HepG2 (cell line): ENCODE measurements around the gene PAXX. TPM values are rescaled to one million over a fixed set of nuclear protein-coding genes. Genes with fewer than 3 reads are reported as not detected.

Experiments
- CENPBD1 ChIP-seq: sonication (generic); formaldehyde crosslinking; IDR thresholded peaks from 2 replicates; pipeline ENCODE4 v1.8.0; 2022; ENCODE audit warnings: missing genetic modification reagents, low read depth, mild to moderate bottlenecking, borderline replicate concordance
- HINFP ChIP-seq: sonication (generic); formaldehyde crosslinking; IDR thresholded peaks from 2 replicates; pipeline ENCODE4 v1.4.0; 2020; ENCODE audit warnings: low read depth, mild to moderate bottlenecking, missing genetic modification reagents
- MAF1 ChIP-seq: sonication (generic); formaldehyde crosslinking; IDR thresholded peaks from 2 replicates; pipeline ENCODE4 v1.5.0; 2020; ENCODE audit warnings: missing genetic modification reagents, borderline replicate concordance
- NFYC ChIP-seq: IDR thresholded peaks from 2 replicates; pipeline ENCODE4 v1.6.1; 2016; ENCODE audit warnings: missing genetic modification reagents, missing compliant biosample characterization
- PCBP2 ChIP-seq: fragments of 200-400 bp; formaldehyde crosslinking; optimal IDR thresholded peaks from 2 replicates; pipeline ENCODE3; 2018; ENCODE audit warnings: low read length, low read depth; ENCODE audit not compliant: poor library complexity, severe bottlenecking
- TSC22D2 ChIP-seq: sonication (generic); formaldehyde crosslinking; IDR thresholded peaks from 2 replicates; pipeline ENCODE4 v1.5.1; 2020; ENCODE audit warnings: missing genetic modification reagents, mild to moderate bottlenecking, borderline replicate concordance
- ZBTB39 ChIP-seq: sonication (generic); formaldehyde crosslinking; IDR thresholded peaks from 2 replicates; pipeline ENCODE4 v1.5.0; 2020; ENCODE audit warnings: missing genetic modification reagents
- ZNF160 ChIP-seq: sonication (generic); formaldehyde crosslinking; IDR thresholded peaks from 2 replicates; pipeline ENCODE4 v1.8.0; 2022; ENCODE audit warnings: mild to moderate bottlenecking, inconsistent platforms, missing genetic modification reagents
- ZNF224 ChIP-seq: sonication (generic); formaldehyde crosslinking; IDR thresholded peaks from 2 replicates; pipeline ENCODE4 v1.5.0; 2020; ENCODE audit warnings: mild to moderate bottlenecking, missing genetic modification reagents
- ZNF225 ChIP-seq: sonication (generic); formaldehyde crosslinking; IDR thresholded peaks from 2 replicates; pipeline ENCODE4 v1.4.0; 2020; ENCODE audit warnings: mild to moderate bottlenecking, missing genetic modification reagents
- ZNF44 ChIP-seq: sonication (generic); formaldehyde crosslinking; IDR thresholded peaks from 2 replicates; pipeline ENCODE4 v1.5.1; 2020; ENCODE audit warnings: mild to moderate bottlenecking, missing genetic modification reagents
- ZNF556 ChIP-seq: sonication (generic); formaldehyde crosslinking; IDR thresholded peaks from 2 replicates; pipeline ENCODE4 v1.4.0; 2020; ENCODE audit warnings: mild to moderate bottlenecking, missing genetic modification reagents, borderline replicate concordance
- ZNF629 ChIP-seq: sonication (generic); formaldehyde crosslinking; conservative IDR thresholded peaks from 2 replicates; pipeline ENCODE4 v1.5.0; 2020; ENCODE audit warnings: missing genetic modification reagents
- ZXDC ChIP-seq: sonication (generic); formaldehyde crosslinking; IDR thresholded peaks from 2 replicates; pipeline ENCODE4 v1.5.0; 2020; ENCODE audit warnings: mild to moderate bottlenecking, missing genetic modification reagents
- polyA plus RNA-seq, 8 experiments: library from polyadenylated mRNA; depleted of rRNA in 3 of 8; stranded (reverse) in 7 of 8; unstranded in 1 of 8; fragments of >200 nt; fragmentation: Illumina TruSeq in 4 of 8; extraction: Trizol in 4 of 8; gene quantifications; 2 replicates each; pipeline versions ENCODE4 v1.2.1 to v1.2.3, GENCODE V29; 2011 to 2016; ENCODE audit warnings: low read depth in 4 of 8, missing spikeins in 1 of 8, mixed read lengths in 1 of 8; ENCODE audit not compliant: insufficient read depth in 1 of 8
- total RNA-seq, 5 experiments: library from RNA; depleted of rRNA; stranded (reverse); fragments of >200 nt; fragmentation: Illumina TruSeq; extraction: Trizol; gene quantifications; 2 replicates each; pipeline ENCODE4 v1.2.3, GENCODE V29; 2016; ENCODE audit warnings: low read depth in 1 of 5
- TF ChIP-seq, protein P1 (sequence below): sonication (generic); formaldehyde crosslinking; IDR thresholded peaks from 2 replicates; pipeline ENCODE4 v1.9.0; 2022; ENCODE audit warnings: low read depth, missing genetic modification reagents
- TF ChIP-seq, protein P2 (sequence below): sonication (generic); formaldehyde crosslinking; IDR thresholded peaks from 2 replicates; pipeline ENCODE4 v1.5.0; 2020; ENCODE audit warnings: mild to moderate bottlenecking, missing genetic modification reagents, borderline replicate concordance
- TF ChIP-seq, protein P3 (sequence below): sonication (generic); formaldehyde crosslinking; IDR thresholded peaks from 2 replicates; pipeline ENCODE4 v1.8.0; 2022; ENCODE audit warnings: missing genetic modification reagents, mild to moderate bottlenecking, moderate library complexity, borderline replicate concordance

PAXX gene
- total and polyA plus RNA-seq, 2 of the 13 experiments (the other 11 are each of a cell fraction or from before 2014, with no cell fraction given): 14.0 to 31.9 TPM

GRCh38 chr9:137035507-137035834, 43.2 kb downstream of the PAXX start (continued):
- TF ChIP-seq MAF1 (CRISPR knock-in tag): no peak
- TF ChIP-seq ZNF224 (CRISPR knock-in tag): no peak
- TF ChIP-seq, protein P1, sequence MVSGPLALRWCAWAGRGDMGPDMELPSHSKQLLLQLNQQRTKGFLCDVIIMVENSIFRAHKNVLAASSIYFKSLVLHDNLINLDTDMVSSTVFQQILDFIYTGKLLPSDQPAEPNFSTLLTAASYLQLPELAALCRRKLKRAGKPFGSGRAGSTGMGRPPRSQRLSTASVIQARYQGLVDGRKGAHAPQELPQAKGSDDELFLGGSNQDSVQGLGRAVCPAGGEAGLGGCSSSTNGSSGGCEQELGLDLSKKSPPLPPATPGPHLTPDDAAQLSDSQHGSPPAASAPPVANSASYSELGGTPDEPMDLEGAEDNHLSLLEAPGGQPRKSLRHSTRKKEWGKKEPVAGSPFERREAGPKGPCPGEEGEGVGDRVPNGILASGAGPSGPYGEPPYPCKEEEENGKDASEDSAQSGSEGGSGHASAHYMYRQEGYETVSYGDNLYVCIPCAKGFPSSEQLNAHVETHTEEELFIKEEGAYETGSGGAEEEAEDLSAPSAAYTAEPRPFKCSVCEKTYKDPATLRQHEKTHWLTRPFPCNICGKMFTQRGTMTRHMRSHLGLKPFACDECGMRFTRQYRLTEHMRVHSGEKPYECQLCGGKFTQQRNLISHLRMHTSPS (CRISPR knock-in tag): no peak
- no peak for TF ChIP-seq NFYC (CRISPR knock-in tag)
- TF ChIP-seq ZNF44 (CRISPR knock-in tag): no peak
- no peak for TF ChIP-seq ZBTB39
- TF ChIP-seq HINFP (CRISPR knock-in tag): no peak
- TF ChIP-seq TSC22D2 (CRISPR knock-in tag): no peak
- TF ChIP-seq, protein P2, sequence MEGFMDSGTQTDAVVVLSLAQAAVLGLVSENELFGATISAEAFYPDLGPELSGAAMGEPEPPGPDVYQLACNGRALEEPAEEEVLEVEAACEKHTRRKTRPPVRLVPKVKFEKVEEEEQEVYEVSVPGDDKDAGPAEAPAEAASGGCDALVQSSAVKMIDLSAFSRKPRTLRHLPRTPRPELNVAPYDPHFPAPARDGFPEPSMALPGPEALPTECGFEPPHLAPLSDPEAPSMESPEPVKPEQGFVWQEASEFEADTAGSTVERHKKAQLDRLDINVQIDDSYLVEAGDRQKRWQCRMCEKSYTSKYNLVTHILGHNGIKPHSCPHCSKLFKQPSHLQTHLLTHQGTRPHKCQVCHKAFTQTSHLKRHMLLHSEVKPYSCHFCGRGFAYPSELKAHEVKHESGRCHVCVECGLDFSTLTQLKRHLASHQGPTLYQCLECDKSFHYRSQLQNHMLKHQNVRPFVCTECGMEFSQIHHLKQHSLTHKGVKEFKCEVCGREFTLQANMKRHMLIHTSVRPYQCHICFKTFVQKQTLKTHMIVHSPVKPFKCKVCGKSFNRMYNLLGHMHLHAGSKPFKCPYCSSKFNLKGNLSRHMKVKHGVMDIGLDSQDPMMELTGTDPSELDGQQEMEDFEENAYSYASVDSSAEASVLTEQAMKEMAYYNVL: no peak
- no peak for TF ChIP-seq ZNF225 (CRISPR knock-in tag)
- no peak for TF ChIP-seq ZNF556 (CRISPR knock-in tag)
- TF ChIP-seq CENPBD1 (CRISPR knock-in tag): no peak
- TF ChIP-seq, protein P3, sequence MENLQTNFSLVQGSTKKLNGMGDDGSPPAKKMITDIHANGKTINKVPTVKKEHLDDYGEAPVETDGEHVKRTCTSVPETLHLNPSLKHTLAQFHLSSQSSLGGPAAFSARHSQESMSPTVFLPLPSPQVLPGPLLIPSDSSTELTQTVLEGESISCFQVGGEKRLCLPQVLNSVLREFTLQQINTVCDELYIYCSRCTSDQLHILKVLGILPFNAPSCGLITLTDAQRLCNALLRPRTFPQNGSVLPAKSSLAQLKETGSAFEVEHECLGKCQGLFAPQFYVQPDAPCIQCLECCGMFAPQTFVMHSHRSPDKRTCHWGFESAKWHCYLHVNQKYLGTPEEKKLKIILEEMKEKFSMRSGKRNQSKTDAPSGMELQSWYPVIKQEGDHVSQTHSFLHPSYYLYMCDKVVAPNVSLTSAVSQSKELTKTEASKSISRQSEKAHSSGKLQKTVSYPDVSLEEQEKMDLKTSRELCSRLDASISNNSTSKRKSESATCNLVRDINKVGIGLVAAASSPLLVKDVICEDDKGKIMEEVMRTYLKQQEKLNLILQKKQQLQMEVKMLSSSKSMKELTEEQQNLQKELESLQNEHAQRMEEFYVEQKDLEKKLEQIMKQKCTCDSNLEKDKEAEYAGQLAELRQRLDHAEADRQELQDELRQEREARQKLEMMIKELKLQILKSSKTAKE (CRISPR knock-in tag): no peak
- TF ChIP-seq ZXDC (CRISPR knock-in tag): no peak
- no peak for TF ChIP-seq ZNF160 (CRISPR knock-in tag)
- TF ChIP-seq ZNF629 (CRISPR knock-in tag): no peak
- no peak for TF ChIP-seq PCBP2
